Activated CD8-positive, alpha-beta T cell treated with anti-CD3 and anti-CD28 coated beads for 36 hours (primary cell): ENCODE measurements around the gene SGF29. TPM values are rescaled to one million over a fixed set of nuclear protein-coding genes. Genes with fewer than 3 reads are reported as not detected.
"Not testable (repeated sequence)": the region's sequence is repeated elsewhere in the genome, so short reads cannot be mapped to it uniquely, and the experiment has no call there.

Experiments
- ATAC-seq: fragments of 200-7000 bp; cut with Tn5 transposase; one replicate; pipeline ENCODE4 v1.10.0; 2021; ENCODE audit warnings: mild to moderate bottlenecking, moderate library complexity
- CTCF ChIA-PET: fragments of 350-600 bp; sonication (Branson Sonifier 250); formaldehyde crosslinking; loops from one replicate; lab custom pipeline; 2021; ENCODE audit warnings: antibody characterized with exemption; lab: Charles Lee
- POLR2A ChIA-PET: fragments of 350-600 bp; sonication (Branson Sonifier 250); formaldehyde crosslinking; loops from one replicate; lab custom pipeline; 2021; ENCODE audit warnings: antibody characterized with exemption; lab: Charles Lee
- DNase-seq: peaks from one replicate; pipeline ENCODE4 v3.0.0-alpha.2; 2020
- H3K27ac Mint-ChIP-seq: one replicate; pipeline ENCODE4 v1.8.0; 2021; ENCODE audit warnings: mild to moderate bottlenecking, mixed read lengths
- H3K27me3 Mint-ChIP-seq: one replicate; pipeline ENCODE4 v1.8.0; 2021; ENCODE audit warnings: mixed read lengths
- H3K36me3 Mint-ChIP-seq: one replicate; pipeline ENCODE4 v1.8.0; 2021; ENCODE audit warnings: low read depth, mixed read lengths
- H3K4me1 Mint-ChIP-seq: one replicate; pipeline ENCODE4 v1.8.0; 2021; ENCODE audit warnings: low read depth, mixed read lengths
- H3K4me3 Mint-ChIP-seq: one replicate; pipeline ENCODE4 v1.8.0; 2021; ENCODE audit warnings: mild to moderate bottlenecking, moderate library complexity, mixed read lengths
- H3K9me3 Mint-ChIP-seq: one replicate; pipeline ENCODE4 v1.8.0; 2021; ENCODE audit warnings: mixed read lengths
- intact Hi-C: fragments of 100-400 bp; cut with micrococcal nuclease; formaldehyde crosslinking; loops from one replicate; pipeline ENCODE4 v1.10.0; 2022
- total RNA-seq, 2 experiments: library from RNA; stranded (reverse); gene quantifications; one replicate each; pipeline ENCODE4 v1.2.3, GENCODE V29; 2021
- TF ChIP-seq, protein P1 (sequence below): fragments of 200-600 bp; IDR thresholded peaks from one replicate; pipeline ENCODE4 v1.8.0; 2022; ENCODE audit warnings: antibody characterized with exemption, mild to moderate bottlenecking

SGF29 gene
- total RNA-seq, 2 experiments from 2014 or later = 25.0 TPM

DNA sequence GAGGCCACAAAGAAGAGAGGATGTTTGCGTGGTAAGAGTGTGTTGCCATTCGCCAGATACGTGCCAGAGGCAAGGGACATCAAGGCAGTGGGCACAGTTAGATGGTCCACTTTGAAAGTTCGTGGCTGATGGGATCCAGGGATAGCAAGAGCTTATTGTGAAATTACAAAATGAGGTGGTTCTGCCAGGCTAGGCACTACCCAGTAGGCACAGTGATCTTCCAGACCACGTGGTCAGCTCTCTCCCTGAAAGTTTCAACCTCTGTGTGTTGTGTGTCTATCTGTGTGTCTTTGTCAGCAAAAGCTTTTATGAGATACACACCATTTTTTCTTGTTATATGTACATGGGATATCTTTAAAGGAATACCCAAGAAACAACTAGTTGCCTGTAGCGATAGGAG lies 9.5 kb downstream of the SGF29 start:
- H3K9me3 Mint-ChIP-seq = peaks cover 9% of the 10 kb centered on the region
- no peak for ATAC-seq

DNA sequence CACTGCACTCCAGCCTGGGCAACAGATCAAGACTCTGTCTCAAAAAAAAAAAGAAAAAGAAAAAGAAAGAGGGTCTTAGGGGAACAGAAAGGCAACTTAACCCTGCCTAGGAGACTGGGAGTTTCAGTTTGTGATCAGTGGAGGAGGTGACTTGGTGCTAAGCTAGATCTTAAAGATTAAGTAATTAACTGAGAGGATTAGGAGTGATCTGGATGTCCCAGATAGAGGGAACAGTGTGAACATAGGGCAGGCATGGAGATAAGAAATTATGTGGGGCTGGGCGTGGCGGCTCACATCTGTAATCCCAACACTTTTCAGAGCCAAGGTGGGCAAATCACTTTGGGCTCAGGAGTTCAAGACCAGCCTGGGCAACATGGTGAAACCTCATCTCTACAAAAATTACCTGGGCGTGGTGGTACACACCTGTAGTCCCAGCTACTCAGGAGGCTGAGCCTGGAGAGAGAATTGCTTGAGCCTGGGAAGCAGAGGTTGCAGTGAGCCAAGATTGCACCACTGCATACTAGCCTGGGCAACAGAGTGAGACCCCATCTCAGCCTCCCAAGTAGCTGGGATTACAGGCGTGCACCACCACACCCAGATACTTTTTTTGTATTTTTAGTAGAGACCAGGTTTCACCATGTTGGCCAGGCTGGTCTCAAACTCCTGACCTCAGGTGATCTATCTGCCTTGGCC lies 12.7 kb downstream of the SGF29 start:
- H3K27ac Mint-ChIP-seq, H3K27me3 Mint-ChIP-seq, CTCF ChIA-PET, H3K4me3 Mint-ChIP-seq, ATAC-seq, H3K9me3 Mint-ChIP-seq, DNase-seq, intact Hi-C loops, POLR2A ChIA-PET: not testable (repeated sequence)
- H3K4me1 Mint-ChIP-seq = peaks cover 20% of the 10 kb centered on the region
- peaks cover 32% of the 10 kb centered on the region for H3K36me3 Mint-ChIP-seq

More for the DNA sequence above, 9.5 kb downstream of the SGF29 start:
- CTCF ChIA-PET = interaction anchor here (0.9 kb wide), 1 partner anchor 19 kb away, joined by 3 read pairs; no protein-coding TSS in a partner anchor
- POLR2A ChIA-PET = no interaction called here
- Mint-ChIP-seq H3K36me3 (peaks cover 45% of the 10 kb centered on the region), H3K27me3 (no peaks in the 10 kb centered on the region), H3K4me1 (peaks cover 27% of the 10 kb centered on the region), H3K4me3 (no peak overlapping the region), H3K27ac (no peak overlapping the region)
- intact Hi-C loops = no loop called here
- DNase-seq = no peak
- TF ChIP-seq, protein P1, sequence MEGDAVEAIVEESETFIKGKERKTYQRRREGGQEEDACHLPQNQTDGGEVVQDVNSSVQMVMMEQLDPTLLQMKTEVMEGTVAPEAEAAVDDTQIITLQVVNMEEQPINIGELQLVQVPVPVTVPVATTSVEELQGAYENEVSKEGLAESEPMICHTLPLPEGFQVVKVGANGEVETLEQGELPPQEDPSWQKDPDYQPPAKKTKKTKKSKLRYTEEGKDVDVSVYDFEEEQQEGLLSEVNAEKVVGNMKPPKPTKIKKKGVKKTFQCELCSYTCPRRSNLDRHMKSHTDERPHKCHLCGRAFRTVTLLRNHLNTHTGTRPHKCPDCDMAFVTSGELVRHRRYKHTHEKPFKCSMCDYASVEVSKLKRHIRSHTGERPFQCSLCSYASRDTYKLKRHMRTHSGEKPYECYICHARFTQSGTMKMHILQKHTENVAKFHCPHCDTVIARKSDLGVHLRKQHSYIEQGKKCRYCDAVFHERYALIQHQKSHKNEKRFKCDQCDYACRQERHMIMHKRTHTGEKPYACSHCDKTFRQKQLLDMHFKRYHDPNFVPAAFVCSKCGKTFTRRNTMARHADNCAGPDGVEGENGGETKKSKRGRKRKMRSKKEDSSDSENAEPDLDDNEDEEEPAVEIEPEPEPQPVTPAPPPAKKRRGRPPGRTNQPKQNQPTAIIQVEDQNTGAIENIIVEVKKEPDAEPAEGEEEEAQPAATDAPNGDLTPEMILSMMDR = no peak

DNA sequence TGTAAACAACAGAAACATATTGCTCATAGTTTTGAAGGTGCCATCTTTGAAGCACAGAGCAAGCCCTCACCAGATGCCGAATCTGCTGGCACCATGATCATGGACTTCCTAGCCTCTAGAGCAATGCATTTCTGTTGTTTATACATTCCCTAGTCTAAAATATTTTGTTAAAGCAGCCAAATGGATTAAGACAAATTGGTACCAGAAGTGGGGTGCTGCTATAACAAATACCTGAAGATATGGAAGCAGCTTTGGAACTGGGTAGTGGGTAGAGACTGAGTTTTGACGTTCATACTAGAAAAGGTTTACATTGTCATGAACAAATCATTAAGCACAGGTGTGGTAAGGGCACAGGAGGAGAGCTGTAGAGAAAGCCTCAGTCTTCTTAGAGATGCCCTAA lies 13.6 kb downstream of the SGF29 start:
- Mint-ChIP-seq H3K27ac (no peak overlapping the region), H3K9me3 (peaks cover 9% of the 10 kb centered on the region), H3K4me3 (no peak overlapping the region), H3K36me3 (peaks cover 28% of the 10 kb centered on the region), H3K4me1 (peaks cover 17% of the 10 kb centered on the region), H3K27me3 (no peaks in the 10 kb centered on the region)
- intact Hi-C loops = no loop called here
- DNase-seq (no peak), ATAC-seq (no peak)
- TF ChIP-seq, protein P1 = no peak
- ChIA-PET POLR2A (no interaction called here), CTCF (no interaction called here)

DNA sequence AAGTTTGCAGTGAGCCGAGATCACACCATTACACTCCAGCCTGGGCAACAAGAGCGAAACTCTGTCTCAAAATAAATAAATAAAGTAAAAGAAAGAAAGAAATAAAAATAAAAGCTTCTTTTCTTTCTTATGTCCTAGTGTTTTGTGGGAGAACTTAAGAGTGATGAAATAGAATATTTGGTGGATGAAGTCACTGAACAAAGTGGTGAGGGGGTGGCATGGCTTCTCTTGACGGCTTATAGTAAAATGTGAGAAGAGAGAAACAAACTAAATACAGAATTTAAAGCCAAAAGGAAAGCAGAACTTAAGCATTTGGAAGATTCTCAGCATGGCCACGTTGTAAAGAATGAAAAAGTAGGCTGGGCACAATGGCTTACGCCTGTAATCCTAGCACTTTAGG lies 15.3 kb downstream of the SGF29 start:
- TF ChIP-seq, protein P1 = no peak
- H3K36me3 Mint-ChIP-seq = peaks cover 27% of the 10 kb centered on the region
- H3K4me1 Mint-ChIP-seq = peaks cover 25% of the 10 kb centered on the region
- ChIA-PET POLR2A (interaction anchor here (0.9 kb wide), 1 partner anchor 34 kb away, joined by 3 read pairs; no protein-coding TSS in a partner anchor), CTCF (no interaction called here)
- DNase-seq (no peak), ATAC-seq (no peak)
- H3K9me3 Mint-ChIP-seq = peaks cover 9% of the 10 kb centered on the region
- no peak overlapping the region for H3K27ac Mint-ChIP-seq
- H3K4me3 Mint-ChIP-seq = no peak overlapping the region
- H3K27me3 Mint-ChIP-seq = no peaks in the 10 kb centered on the region
- intact Hi-C loops = no loop called here

DNA sequence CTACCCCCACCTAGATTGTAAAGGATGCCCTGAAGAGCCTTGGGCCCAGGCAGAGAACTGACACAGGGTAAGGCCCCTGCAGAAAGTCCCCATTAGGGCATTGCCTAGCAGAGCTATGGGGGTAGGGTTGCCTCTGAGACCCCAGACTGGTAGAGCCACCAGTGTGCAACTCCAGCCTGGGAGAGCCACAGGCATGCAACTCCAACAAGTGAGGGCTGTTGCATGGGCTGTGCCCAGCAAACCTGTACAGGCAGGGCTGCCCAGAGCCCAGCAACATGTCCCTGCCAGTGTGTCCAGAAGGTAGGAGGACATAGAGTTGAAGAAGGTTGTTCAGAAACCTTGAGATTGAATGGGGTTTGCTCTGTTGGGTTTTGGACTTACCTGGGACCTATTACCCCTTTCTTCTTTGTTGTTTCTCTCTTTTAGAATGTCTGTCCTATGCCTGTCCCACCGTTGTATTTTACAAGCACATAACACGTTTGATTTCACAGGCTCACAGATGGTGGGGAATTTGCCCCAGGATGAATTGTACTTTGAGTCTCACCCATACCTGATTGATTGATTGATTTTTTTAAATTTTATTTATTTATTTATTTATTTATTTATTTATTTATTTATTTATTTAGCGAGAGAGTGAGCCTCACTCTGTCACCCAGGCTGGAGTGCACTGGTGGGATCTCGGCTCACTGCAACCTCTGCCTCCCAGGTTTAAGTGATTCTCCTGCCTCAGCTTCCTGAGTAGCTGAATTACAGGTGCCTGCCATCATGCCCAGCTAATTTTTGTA lies 16.4 kb downstream of the SGF29 start:
- ChIA-PET CTCF (no interaction called here), POLR2A (interaction anchor here (0.6 kb wide), 1 partner anchor 57 kb away, joined by 3 read pairs; no protein-coding TSS in a partner anchor)
- Mint-ChIP-seq H3K9me3 (peaks cover 9% of the 10 kb centered on the region), H3K4me3 (no peak overlapping the region), H3K27me3 (no peaks in the 10 kb centered on the region), H3K4me1 (peaks cover 25% of the 10 kb centered on the region), H3K27ac (no peak overlapping the region), H3K36me3 (peaks cover 23% of the 10 kb centered on the region)
- TF ChIP-seq, protein P1 = no peak
- ATAC-seq (no peak), DNase-seq (no peak)
- intact Hi-C loops = no loop called here
